ENCODE measurements around the gene DES. TPM values are rescaled to one million over a fixed set of nuclear protein-coding genes. Genes with fewer than 3 reads are reported as not detected.

The DES gene
- total and polyA plus RNA-seq, 2 donors (not counting 3 experiments of a cell fraction or from before 2014, with no cell fraction given): not detected

DNA sequence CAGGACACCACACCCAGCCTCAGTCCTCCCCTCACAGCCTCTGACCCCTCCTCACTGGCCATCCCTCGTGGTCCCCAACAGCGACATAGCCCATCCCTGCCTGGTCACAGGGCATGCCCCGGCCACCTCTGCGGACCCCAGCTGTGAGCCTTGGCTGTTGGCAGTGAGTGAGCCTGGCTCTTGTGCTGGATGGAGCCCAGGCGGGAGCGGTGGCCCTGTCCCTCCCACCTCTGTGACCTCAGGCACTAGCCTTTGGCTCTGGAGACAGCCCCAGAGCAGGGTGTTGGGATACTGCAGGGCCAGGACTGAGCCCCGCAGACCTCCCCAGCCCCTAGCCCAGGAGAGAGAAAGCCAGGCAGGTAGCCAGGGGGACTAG is 7.9 kb downstream of the DES start:
- BruUV-seq (replicated peaks): no TSS peak
- Histone ChIP-seq H3K4me2 (ENCODE audit: insufficient read depth, low read length) (no peak overlapping the region), H3K9me3 (replicated peaks; ENCODE audit: control insufficient read depth, insufficient read depth, low read length) (no peaks in the 10 kb centered on the region), H3K27me3 (ENCODE audit: control insufficient read depth in 2 of 2, insufficient read depth in 2 of 2, low read length in 2 of 2) (peaks cover 0 to 5% of the 10 kb centered on the region in 2 experiments), H3K9me1 (replicated peaks; ENCODE audit: control insufficient read depth, extremely low read depth, insufficient read depth, low read length) (no peaks in the 10 kb centered on the region), H3K79me2 (ENCODE audit: control insufficient read depth, insufficient read depth, low read length) (no peaks in the 10 kb centered on the region), H2AFZ (ENCODE audit: low read depth, low read length) (no peak overlapping the region), H3K27ac (ENCODE audit: insufficient read depth, low read depth, low read length) (no peak overlapping the region), H3K4me3 (replicated peaks in 1 of 3; ENCODE audit: insufficient read depth in 1 of 3, low read depth in 1 of 3, low read length in 3 of 3) (no peak overlapping the region), H3K36me3 (ENCODE audit: control insufficient read depth in 2 of 2, extremely low read depth in 1 of 2, insufficient read depth in 2 of 2, low read length in 2 of 2) (no peaks in the 10 kb centered on the region), H4K20me1 (replicated peaks; ENCODE audit: control insufficient read depth, extremely low read depth, insufficient read depth, low read length) (no peaks in the 10 kb centered on the region), H3K9ac (replicated peaks; ENCODE audit: extremely low read depth, insufficient read depth, low read length) (no peak overlapping the region), H3K4me1 (ENCODE audit: control insufficient read depth, extremely low read depth, insufficient read depth, low read length) (no peaks in the 10 kb centered on the region)
- no peak for DNase-seq (ENCODE audit: low read depth, low spot score)
- POLR2A ChIA-PET: no interaction called here
- dilution Hi-C loops (cut with MboI; ENCODE audit: extremely low pct_ligation_motif_present, low sequenced_read_pairs): no loop called here
- intact Hi-C loops (cut with micrococcal nuclease): no loop called here
- FAIRE-seq: no peak
- CTCF ChIA-PET: no interaction called here
- no peak for TF ChIP-seq FOS (IDR thresholded peaks at IDR 0.05; ENCODE audit: borderline replicate concordance, insufficient read depth, low read length)
- TF ChIP-seq MYC (IDR thresholded peaks at IDR 0.05; ENCODE audit: low read depth, low read length): no peak
- TF ChIP-seq POLR2AphosphoS5 (IDR thresholded peaks at IDR 0.05; ENCODE audit: insufficient read depth, low read depth, low read length): no peak
- TF ChIP-seq, protein P1, sequence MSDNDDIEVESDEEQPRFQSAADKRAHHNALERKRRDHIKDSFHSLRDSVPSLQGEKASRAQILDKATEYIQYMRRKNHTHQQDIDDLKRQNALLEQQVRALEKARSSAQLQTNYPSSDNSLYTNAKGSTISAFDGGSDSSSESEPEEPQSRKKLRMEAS (IDR thresholded peaks at IDR 0.05; ENCODE audit: insufficient read depth, insufficient read length): no peak
- TF ChIP-seq POLR2A (IDR thresholded peaks at IDR 0.05; ENCODE audit: low read depth, low read length): no peak
- no peak for TF ChIP-seq JUN (IDR thresholded peaks at IDR 0.05; ENCODE audit: borderline replicate concordance, insufficient read depth, insufficient read length, low read depth)
- TF ChIP-seq, protein P2, sequence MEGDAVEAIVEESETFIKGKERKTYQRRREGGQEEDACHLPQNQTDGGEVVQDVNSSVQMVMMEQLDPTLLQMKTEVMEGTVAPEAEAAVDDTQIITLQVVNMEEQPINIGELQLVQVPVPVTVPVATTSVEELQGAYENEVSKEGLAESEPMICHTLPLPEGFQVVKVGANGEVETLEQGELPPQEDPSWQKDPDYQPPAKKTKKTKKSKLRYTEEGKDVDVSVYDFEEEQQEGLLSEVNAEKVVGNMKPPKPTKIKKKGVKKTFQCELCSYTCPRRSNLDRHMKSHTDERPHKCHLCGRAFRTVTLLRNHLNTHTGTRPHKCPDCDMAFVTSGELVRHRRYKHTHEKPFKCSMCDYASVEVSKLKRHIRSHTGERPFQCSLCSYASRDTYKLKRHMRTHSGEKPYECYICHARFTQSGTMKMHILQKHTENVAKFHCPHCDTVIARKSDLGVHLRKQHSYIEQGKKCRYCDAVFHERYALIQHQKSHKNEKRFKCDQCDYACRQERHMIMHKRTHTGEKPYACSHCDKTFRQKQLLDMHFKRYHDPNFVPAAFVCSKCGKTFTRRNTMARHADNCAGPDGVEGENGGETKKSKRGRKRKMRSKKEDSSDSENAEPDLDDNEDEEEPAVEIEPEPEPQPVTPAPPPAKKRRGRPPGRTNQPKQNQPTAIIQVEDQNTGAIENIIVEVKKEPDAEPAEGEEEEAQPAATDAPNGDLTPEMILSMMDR (IDR thresholded peaks at IDR 0.05; ENCODE audit: extremely low read depth in 1 of 2, insufficient read depth in 1 of 2, low read depth in 1 of 2, low read length in 2 of 2): no peak
- no peak for TF ChIP-seq GATA2 (IDR thresholded peaks at IDR 0.05; ENCODE audit: insufficient read depth, insufficient read length, low read depth, low read length)
- no peak for TF ChIP-seq EZH2 (IDR thresholded peaks at IDR 0.05; ENCODE audit: borderline replicate concordance, low read depth, low read length, severe bottlenecking)
